OCI-LY7 (cell line): ENCODE results near the gene PTPN12. TPM values are rescaled to one million over a fixed set of nuclear protein-coding genes. Genes with fewer than 3 reads are reported as not detected.

ENCODE experiments used
- BruUV-seq: library from RNA; stranded (reverse); fragments of 400-500 nt; replicated peaks from 2 replicates; lab custom pipeline; 2021; lab: Mats Ljungman, UMichigan
- CTCF ChIA-PET: fragments of 300-600 bp; sonication (Branson Sonifier 250); formaldehyde crosslinking; loops from one replicate; lab custom pipeline; 2022; ENCODE audit warnings: antibody characterized with exemption; ENCODE audit not compliant: unreplicated experiment; lab: Charles Lee
- POLR2A ChIA-PET: fragments of 300-600 bp; sonication (Branson Sonifier 250); formaldehyde crosslinking; loops from one replicate; lab custom pipeline; 2022; ENCODE audit warnings: antibody characterized with exemption; lab: Charles Lee
- DNase-seq: peaks from one replicate; pipeline ENCODE4 v3.0.0-alpha.2; 2015; ENCODE audit warnings: low spot score
- H2AFZ ChIP-seq: fragments of 200-600 bp; sonication (generic), shearing (Covaris generic); 2 replicates; pipeline ENCODE4 v1.6.1; 2014; ENCODE audit warnings: mild to moderate bottlenecking, antibody characterized with exemption, low read length, moderate library complexity
- H3K27ac ChIP-seq: fragments of 200-600 bp; sonication (generic); 2 replicates; pipeline ENCODE4 v1.5.1; 2014; ENCODE audit warnings: mixed run types, low read depth, mild to moderate bottlenecking, moderate library complexity, low read length, inconsistent platforms; ENCODE audit not compliant: poor library complexity, severe bottlenecking
- H3K36me3 ChIP-seq: fragments of 200-600 bp; sonication (generic); 2 replicates; pipeline ENCODE4 v1.6.1; 2014; ENCODE audit warnings: mild to moderate bottlenecking, antibody characterized with exemption, low read length, moderate library complexity, mixed read lengths; ENCODE audit not compliant: insufficient read depth
- H3K4me1 ChIP-seq: fragments of 200-600 bp; sonication (generic); 2 replicates; pipeline ENCODE4 v1.5.1; 2014; ENCODE audit warnings: mild to moderate bottlenecking, low read length; ENCODE audit not compliant: insufficient read depth, poor library complexity, severe bottlenecking
- H3K4me2 ChIP-seq: fragments of 200-600 bp; sonication (generic); 2 replicates; pipeline ENCODE4 v1.6.1; 2014; ENCODE audit warnings: mild to moderate bottlenecking, low read length
- H3K4me3 ChIP-seq: fragments of 200-600 bp; sonication (generic); 2 replicates; pipeline ENCODE4 v1.5.1; 2014; ENCODE audit warnings: mild to moderate bottlenecking, low read depth, low read length; ENCODE audit not compliant: poor library complexity, severe bottlenecking
- H3K79me2 ChIP-seq: fragments of 200-600 bp; sonication (generic); 2 replicates; pipeline ENCODE4 v1.6.1; 2016; ENCODE audit warnings: low read depth, mild to moderate bottlenecking, low read length, moderate library complexity, mixed read lengths; ENCODE audit not compliant: insufficient read depth
- H3K9me2 ChIP-seq: fragments of 200-600 bp; sonication (generic); 2 replicates; pipeline ENCODE4 v1.6.1; 2016; ENCODE audit warnings: mild to moderate bottlenecking, low read length, mixed read lengths; ENCODE audit not compliant: insufficient read depth
- H3K9me3 ChIP-seq: fragments of 200-600 bp; sonication (generic); 2 replicates; pipeline ENCODE4 v1.6.1; 2014; ENCODE audit warnings: mild to moderate bottlenecking, mixed run types, low read length, mixed read lengths
- H4K20me1 ChIP-seq: fragments of 200-600 bp; sonication (generic); 2 replicates; pipeline ENCODE4 v1.6.1; 2014; ENCODE audit warnings: mild to moderate bottlenecking, antibody characterized with exemption, low read length, moderate library complexity, mixed read lengths; ENCODE audit not compliant: insufficient read depth
- EZH2phosphoT487 ChIP-seq: fragments of 200-600 bp; sonication (generic); IDR thresholded peaks from 2 replicates; pipeline ENCODE4 v1.6.1; 2018; ENCODE audit warnings: low read depth, borderline replicate concordance, mild to moderate bottlenecking, mixed run types, antibody characterized with exemption, low read length, moderate library complexity, mixed read lengths
- intact Hi-C: fragments of 100-400 bp; cut with micrococcal nuclease; formaldehyde crosslinking; loops from one replicate; pipeline ENCODE4 v1.10.0; 2022; ENCODE audit not compliant: unreplicated experiment
- total RNA-seq, 2 experiments: library from RNA; depleted of rRNA in 1 of 2; stranded (reverse); fragments of >200 nt in 1 of 2; shearing (Covaris generic) in 1 of 2; gene quantifications; 2 replicates each; pipeline ENCODE4 v1.2.3, GENCODE V29; 2014 to 2022
- TF ChIP-seq, protein P1 (sequence below): fragments of 200-600 bp; sonication (generic); conservative IDR thresholded peaks from 2 replicates; pipeline ENCODE4 v1.5.1; 2014; ENCODE audit warnings: mild to moderate bottlenecking, antibody characterized with exemption, low read length, moderate library complexity, mixed read lengths

Gene PTPN12
- total RNA-seq, 2 experiments from 2014 or later = 2.7 to 19.1 TPM

DNA sequence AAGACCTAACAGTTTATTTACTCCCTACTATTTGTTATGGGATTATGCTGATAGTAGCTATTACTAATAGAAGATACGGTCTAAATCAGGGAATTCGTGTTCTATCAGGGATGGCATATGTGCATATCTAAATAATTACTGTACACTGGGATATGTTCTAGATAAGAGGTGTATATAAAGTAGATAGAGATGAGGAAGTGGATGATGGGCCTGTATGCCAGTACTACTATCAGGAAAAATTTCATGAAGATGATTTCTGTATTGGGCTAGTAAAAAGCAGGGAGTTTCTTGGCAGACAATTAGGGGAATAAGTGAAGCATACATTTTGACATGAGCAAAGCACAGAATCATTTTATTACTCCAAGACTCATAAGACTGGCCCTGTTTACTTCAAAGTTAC lies 26.2 kb downstream of the PTPN12 start:
- no peaks in the 10 kb centered on the region for H3K79me2 ChIP-seq
- TF ChIP-seq, protein P1, sequence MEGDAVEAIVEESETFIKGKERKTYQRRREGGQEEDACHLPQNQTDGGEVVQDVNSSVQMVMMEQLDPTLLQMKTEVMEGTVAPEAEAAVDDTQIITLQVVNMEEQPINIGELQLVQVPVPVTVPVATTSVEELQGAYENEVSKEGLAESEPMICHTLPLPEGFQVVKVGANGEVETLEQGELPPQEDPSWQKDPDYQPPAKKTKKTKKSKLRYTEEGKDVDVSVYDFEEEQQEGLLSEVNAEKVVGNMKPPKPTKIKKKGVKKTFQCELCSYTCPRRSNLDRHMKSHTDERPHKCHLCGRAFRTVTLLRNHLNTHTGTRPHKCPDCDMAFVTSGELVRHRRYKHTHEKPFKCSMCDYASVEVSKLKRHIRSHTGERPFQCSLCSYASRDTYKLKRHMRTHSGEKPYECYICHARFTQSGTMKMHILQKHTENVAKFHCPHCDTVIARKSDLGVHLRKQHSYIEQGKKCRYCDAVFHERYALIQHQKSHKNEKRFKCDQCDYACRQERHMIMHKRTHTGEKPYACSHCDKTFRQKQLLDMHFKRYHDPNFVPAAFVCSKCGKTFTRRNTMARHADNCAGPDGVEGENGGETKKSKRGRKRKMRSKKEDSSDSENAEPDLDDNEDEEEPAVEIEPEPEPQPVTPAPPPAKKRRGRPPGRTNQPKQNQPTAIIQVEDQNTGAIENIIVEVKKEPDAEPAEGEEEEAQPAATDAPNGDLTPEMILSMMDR = no peak
- TF ChIP-seq EZH2phosphoT487 = no peak
- no peaks in the 10 kb centered on the region for H3K9me3 ChIP-seq
- ChIA-PET CTCF (interaction anchor here (0.6 kb wide), 1 partner anchor 133 kb away, joined by 4 read pairs; the partner anchor contains the start of gene RSBN1L), POLR2A (interaction anchor here (0.7 to 1.1 kb wide), 3 partner anchors 14 to 20 kb away, joined by 3 to 5 read pairs (median 4); no protein-coding TSS in a partner anchor)
- no peak overlapping the region for H2AFZ ChIP-seq
- H3K4me1 ChIP-seq = no peaks in the 10 kb centered on the region
- H4K20me1 ChIP-seq = no peaks in the 10 kb centered on the region
- no peak overlapping the region for H3K4me2 ChIP-seq
- BruUV-seq = no TSS peak
- H3K36me3 ChIP-seq = no peaks in the 10 kb centered on the region
- no peaks in the 10 kb centered on the region for H3K9me2 ChIP-seq
- no peak overlapping the region for H3K4me3 ChIP-seq
- intact Hi-C loops = no loop called here
- DNase-seq = no peak
- H3K27ac ChIP-seq = no peak overlapping the region

DNA sequence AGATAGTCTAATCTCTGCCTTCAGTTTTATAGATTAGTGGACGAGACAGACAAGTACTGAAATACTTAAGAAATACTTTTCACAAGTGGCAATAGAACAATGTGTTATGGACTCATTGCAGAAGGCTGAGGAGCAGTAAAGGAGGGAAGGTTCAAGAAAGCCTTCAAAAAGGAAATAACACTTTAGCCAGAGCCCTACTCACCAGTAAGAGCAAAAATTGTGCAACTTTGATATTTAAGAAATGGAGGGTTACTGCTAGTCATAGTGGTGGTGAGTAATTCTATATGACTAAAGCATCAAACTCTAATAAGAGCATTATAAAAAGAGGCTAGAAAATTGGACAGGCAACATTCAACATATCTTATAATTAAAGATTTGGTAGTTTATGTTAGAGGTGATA lies 28.8 kb downstream of the PTPN12 start:
- intact Hi-C loops = no loop called here
- Histone ChIP-seq H3K9me3 (no peaks in the 10 kb centered on the region), H3K4me2 (no peak overlapping the region), H3K4me3 (no peak overlapping the region), H3K79me2 (no peaks in the 10 kb centered on the region), H3K36me3 (no peaks in the 10 kb centered on the region), H4K20me1 (no peaks in the 10 kb centered on the region), H3K9me2 (no peaks in the 10 kb centered on the region), H3K4me1 (no peaks in the 10 kb centered on the region), H3K27ac (no peak overlapping the region), H2AFZ (no peak overlapping the region)
- no peak for DNase-seq
- no TSS peak for BruUV-seq
- TF ChIP-seq, protein P1 = no peak
- TF ChIP-seq EZH2phosphoT487 = no peak
- ChIA-PET CTCF (no interaction called here), POLR2A (interaction anchor here (1.6 kb wide), 1 partner anchor 17 kb away, joined by 5 read pairs; no protein-coding TSS in a partner anchor)

DNA sequence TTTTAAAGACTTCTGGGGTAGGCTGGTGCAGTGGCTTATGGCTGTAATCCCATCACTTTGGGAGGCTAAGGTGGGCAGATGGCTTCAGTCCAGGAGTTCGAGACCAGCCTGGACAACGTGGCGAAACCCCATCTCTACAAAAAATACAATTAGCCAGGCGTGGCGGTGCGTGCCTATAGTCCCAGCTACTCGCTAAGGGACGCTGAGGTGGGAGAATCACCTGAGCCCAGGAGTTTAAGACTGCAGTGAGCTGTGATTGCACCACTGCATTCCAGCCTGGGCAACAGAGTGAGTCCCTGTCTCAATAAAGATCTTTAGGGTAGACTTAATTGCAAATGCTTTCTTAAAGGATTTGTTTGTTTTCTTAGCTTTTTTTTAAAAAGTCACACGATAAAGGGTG lies 29.3 kb downstream of the PTPN12 start:
- Histone ChIP-seq H3K4me3 (no peak overlapping the region), H3K27ac (no peak overlapping the region), H2AFZ (no peak overlapping the region), H3K9me3 (no peaks in the 10 kb centered on the region), H4K20me1 (no peaks in the 10 kb centered on the region), H3K9me2 (no peaks in the 10 kb centered on the region), H3K36me3 (no peaks in the 10 kb centered on the region), H3K4me1 (no peaks in the 10 kb centered on the region), H3K4me2 (no peak overlapping the region), H3K79me2 (no peaks in the 10 kb centered on the region)
- POLR2A ChIA-PET = interaction anchor here (0.7 to 1.6 kb wide), 3 partner anchors 16 to 19 kb away, joined by 3 to 5 read pairs (median 4); no protein-coding TSS in a partner anchor
- CTCF ChIA-PET = no interaction called here
- no peak for DNase-seq
- TF ChIP-seq EZH2phosphoT487 = no peak
- TF ChIP-seq, protein P1 = no peak
- no TSS peak for BruUV-seq
- intact Hi-C loops = no loop called here
